Naive thymus-derived CD8-positive, alpha-beta T cell (primary cell): ENCODE measurements around the gene GOLGA8K. TPM values are rescaled to one million over a fixed set of nuclear protein-coding genes. Genes with fewer than 3 reads are reported as not detected.
A peak's percentile ranks its signal among the peaks of the same experiment; 100 is the strongest.
"Not testable (repeated sequence)": the region's sequence is repeated elsewhere in the genome, so short reads cannot be mapped to it uniquely, and the experiment has no call there.

ENCODE experiments used
- ATAC-seq, 2 donors: fragments of 150-1000 bp; cut with Tn5 transposase in 1 of 2; sonication (Bioruptor Pico), chemical (Tn5 transposase) in 1 of 2; 1 replicate in 1 of 2; 2 replicates in 1 of 2; pipeline ENCODE4 v1.10.0; 2021; ENCODE audit warnings: mild to moderate bottlenecking in 2 of 2, moderate library complexity in 2 of 2
- POLR2A ChIA-PET: fragments of 350-600 bp; sonication (Branson Sonifier 250); formaldehyde crosslinking; loops from one replicate; lab custom pipeline; 2021; ENCODE audit warnings: antibody characterized with exemption; lab: Charles Lee
- DNase-seq, 10 donors: peaks; one replicate each; pipeline versions ENCODE4 v3.0.0 to v3.0.0-alpha.2; 2020 to 2022
- H3K27ac Mint-ChIP-seq, 10 donors: one replicate each; pipeline ENCODE4 v1.8.0; 2020 to 2022; ENCODE audit warnings: mild to moderate bottlenecking in 10 of 10, mixed read lengths in 10 of 10, moderate library complexity in 4 of 10, inconsistent platforms in 1 of 10
- H3K27me3 Mint-ChIP-seq, 5 donors: one replicate each; pipeline ENCODE4 v1.8.0; 2021 to 2022; ENCODE audit warnings: mixed read lengths in 5 of 5
- H3K36me3 Mint-ChIP-seq, 3 donors: one replicate each; pipeline ENCODE4 v1.8.0; 2020 to 2022; ENCODE audit warnings: mixed read lengths in 3 of 3, mild to moderate bottlenecking in 2 of 3, inconsistent platforms in 1 of 3
- H3K4me1 Mint-ChIP-seq, 4 donors: one replicate each; pipeline ENCODE4 v1.8.0; 2021 to 2022; ENCODE audit warnings: mixed read lengths in 4 of 4
- H3K4me3 Mint-ChIP-seq, 10 donors: one replicate each; pipeline ENCODE4 v1.8.0; 2020 to 2022; ENCODE audit warnings: mild to moderate bottlenecking in 10 of 10, mixed read lengths in 10 of 10, moderate library complexity in 6 of 10, inconsistent platforms in 1 of 10
- H3K9me3 Mint-ChIP-seq, 9 donors: one replicate each; pipeline ENCODE4 v1.8.0; 2020 to 2022; ENCODE audit warnings: mixed read lengths in 9 of 9, mild to moderate bottlenecking in 3 of 9, inconsistent platforms in 1 of 9, moderate library complexity in 1 of 9
- polyA plus RNA-seq, 3 donors: library from polyadenylated mRNA; unstranded; fragments of 300-500 nt; fragmentation: Illumina TruSeq; gene quantifications; one replicate each; pipeline ENCODE4 v1.2.3, GENCODE V29; 2021
- total RNA-seq, 8 experiments: library from RNA in 2 of 8; stranded (reverse) in 2 of 8; gene quantifications; one replicate each; pipeline ENCODE4 v1.2.3 and lab custom pipeline; 2021 to 2026

Gene GOLGA8K
- total and polyA plus RNA-seq, 5 experiments from 2014 or later: 0.49 to 1.9 TPM; not detected in 3

DNA sequence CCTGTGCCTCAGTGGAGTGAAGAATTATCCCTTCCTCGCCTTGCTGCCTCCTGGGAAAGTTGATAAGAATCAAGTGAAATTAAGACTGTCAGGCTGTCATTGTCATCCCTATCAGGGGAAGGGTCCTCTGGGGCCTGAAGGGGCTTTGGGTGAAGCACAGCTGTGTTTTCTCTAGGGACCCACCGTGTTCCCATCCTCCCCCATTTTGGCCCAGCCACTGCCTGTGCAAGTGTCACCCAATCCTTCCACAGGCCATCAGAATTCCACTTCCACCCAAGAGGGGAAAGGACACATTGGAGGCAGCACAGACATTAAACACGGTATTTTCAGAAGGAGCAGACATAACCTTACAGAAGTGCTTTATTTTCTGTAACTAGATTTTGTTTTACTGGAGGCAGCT lies 59.2 kb downstream of the GOLGA8K start:
- ATAC-seq, POLR2A ChIA-PET, H3K27me3 Mint-ChIP-seq, H3K27ac Mint-ChIP-seq, H3K4me1 Mint-ChIP-seq, DNase-seq, H3K36me3 Mint-ChIP-seq, H3K9me3 Mint-ChIP-seq: not testable (repeated sequence)
- peak overlapping the region in 4 of 10 donors; percentile 34 to 62 (median 48) for H3K4me3 Mint-ChIP-seq

Other genes with a start within 250 kb of the GOLGA8K start
- gene GOLGA8O, start 52.3 kb upstream of the GOLGA8K start, total RNA-seq: 1 to 10 TPM; 1.3 to 3.3 TPM
- not detected for gene GOLGA8O, start 52.3 kb upstream of the GOLGA8K start, polyA plus RNA-seq
- gene GOLGA8N, start 190.2 kb upstream of the GOLGA8K start, total RNA-seq: 10 to 100 TPM; 12.3 to 14.4 TPM
- gene GOLGA8N, start 190.2 kb upstream of the GOLGA8K start, polyA plus RNA-seq: under 1 TPM in 2 of 3 donors, not detected in 1; 0.17 to 0.74 TPM
- 1 to 10 TPM; 2.7 to 5.4 TPM for gene ARHGAP11A, start 212.2 kb upstream of the GOLGA8K start, total RNA-seq
- gene ARHGAP11A, start 212.2 kb upstream of the GOLGA8K start, polyA plus RNA-seq: 1 to 10 TPM in 2 of 3 donors, under 1 TPM in 1; 0.90 to 2.5 (median 2.0) TPM
- gene SCG5, start 238.4 kb upstream of the GOLGA8K start, total RNA-seq: not detected
- not detected for gene SCG5, start 238.4 kb upstream of the GOLGA8K start, polyA plus RNA-seq